ENCODE data around the gene ATG2B. TPM values are rescaled to one million over a fixed set of nuclear protein-coding genes. Genes with fewer than 3 reads are reported as not detected.

ATG2B gene
- total RNA-seq, 1 donor from 2014 or later = 11.9 TPM

- Mint-ChIP-seq H3K4me1 (peaks cover 9% of the 10 kb centered on the region), H3K27ac (peak overlapping the region; percentile 4), H3K36me3 (no peaks in the 10 kb centered on the region), H3K9me3 (peaks cover 8% of the 10 kb centered on the region), H3K27me3 (ENCODE audit: insufficient read depth, low read depth) (peaks cover 2% of the 10 kb centered on the region), H3K4me3 (no peak overlapping the region)
- no peak for DNase-seq (ENCODE audit: low spot score)
- no peak overlapping the region for H3K4me3 ChIP-seq
- no peak overlapping the region for H3K27ac ChIP-seq
- H3K9ac ChIP-seq = no peak overlapping the region
- no peaks in the 10 kb centered on the region for H3K9me3 ChIP-seq (ENCODE audit: low read depth)
- H3K27me3 ChIP-seq = no peaks in the 10 kb centered on the region
- H3K36me3 ChIP-seq = no peaks in the 10 kb centered on the region
- no peaks in the 10 kb centered on the region for H3K79me2 ChIP-seq (ENCODE audit: low read depth)
- no peak overlapping the region for H2AFZ ChIP-seq (replicated peaks)
- H4K20me1 ChIP-seq (ENCODE audit: low read depth) = no peaks in the 10 kb centered on the region
- no peak for TF ChIP-seq CTCF (IDR thresholded peaks at IDR 0.05)
- no peak for TF ChIP-seq EZH2 (IDR thresholded peaks at IDR 0.05)
- no peak for TF ChIP-seq EZH2phosphoT487 (IDR thresholded peaks at IDR 0.05)
- H3F3A ChIP-seq (ENCODE audit: low read depth) = no peaks in the 10 kb centered on the region
- H3K4me1 ChIP-seq = no peaks in the 10 kb centered on the region
- no peak overlapping the region for H3K4me2 ChIP-seq
These were observed 91.7 kb downstream of the ATG2B start for GRCh38 chr14:96271421-96271762.

GRCh38 chr14:96270565-96271420, 92.3 kb downstream of the ATG2B start:
- Histone ChIP-seq H4K20me1 (ENCODE audit: low read depth) (no peaks in the 10 kb centered on the region), H3K79me2 (ENCODE audit: low read depth) (no peaks in the 10 kb centered on the region), H3K27ac (no peak overlapping the region), H3K9me3 (ENCODE audit: low read depth) (no peaks in the 10 kb centered on the region), H3K4me1 (no peaks in the 10 kb centered on the region), H3K9ac (no peak overlapping the region), H2AFZ (replicated peaks) (no peak overlapping the region), H3K27me3 (no peaks in the 10 kb centered on the region), H3K36me3 (no peaks in the 10 kb centered on the region), H3K4me3 (no peak overlapping the region), H3F3A (ENCODE audit: low read depth) (no peaks in the 10 kb centered on the region), H3K4me2 (no peak overlapping the region)
- TF ChIP-seq EZH2 (IDR thresholded peaks at IDR 0.05) = no peak
- no peak for TF ChIP-seq EZH2phosphoT487 (IDR thresholded peaks at IDR 0.05)
- TF ChIP-seq CTCF (IDR thresholded peaks at IDR 0.05) = no peak
- Mint-ChIP-seq H3K4me3 (no peak overlapping the region), H3K27me3 (ENCODE audit: insufficient read depth, low read depth) (peaks cover 7% of the 10 kb centered on the region), H3K9me3 (peaks cover 8% of the 10 kb centered on the region), H3K36me3 (no peaks in the 10 kb centered on the region), H3K4me1 (peaks cover 9% of the 10 kb centered on the region), H3K27ac (peak overlapping the region; percentile 4)
- no peak for DNase-seq (ENCODE audit: low spot score)

- Histone ChIP-seq H3K9ac (no peak overlapping the region), H4K20me1 (ENCODE audit: low read depth) (no peaks in the 10 kb centered on the region), H3K4me2 (no peak overlapping the region), H3K9me3 (ENCODE audit: low read depth) (no peaks in the 10 kb centered on the region), H3K27me3 (no peaks in the 10 kb centered on the region), H3K4me1 (no peaks in the 10 kb centered on the region), H3F3A (ENCODE audit: low read depth) (no peaks in the 10 kb centered on the region), H3K36me3 (no peaks in the 10 kb centered on the region), H3K27ac (no peak overlapping the region), H2AFZ (replicated peaks) (no peak overlapping the region), H3K79me2 (ENCODE audit: low read depth) (no peaks in the 10 kb centered on the region), H3K4me3 (no peak overlapping the region)
- no peak for DNase-seq (ENCODE audit: low spot score)
- Mint-ChIP-seq H3K4me3 (no peak overlapping the region), H3K4me1 (peaks cover 2% of the 10 kb centered on the region), H3K9me3 (peaks cover 8% of the 10 kb centered on the region), H3K27me3 (ENCODE audit: insufficient read depth, low read depth) (peaks cover 7% of the 10 kb centered on the region), H3K36me3 (no peaks in the 10 kb centered on the region), H3K27ac (no peak overlapping the region)
- no peak for TF ChIP-seq EZH2 (IDR thresholded peaks at IDR 0.05)
- TF ChIP-seq CTCF (IDR thresholded peaks at IDR 0.05) = no peak
- TF ChIP-seq EZH2phosphoT487 (IDR thresholded peaks at IDR 0.05) = no peak
These were observed 93.8 kb downstream of the ATG2B start for GRCh38 chr14:96269359-96269710.

Measured in neural progenitor cell (in vitro differentiated cells).